ENCODE data around the gene OBI1.

OBI1 gene

GRCh38 chr13:78576261-78576660 lies 82.7 kb downstream of the OBI1 start:
- no peak for DNase-seq (ENCODE audit: low read depth)

GRCh38 chr13:78572459-78572858 lies 86.5 kb downstream of the OBI1 start:
- DNase-seq (ENCODE audit: low read depth): no peak

- no peak for DNase-seq (ENCODE audit: low read depth)
These were observed 89.9 kb downstream of the OBI1 start for GRCh38 chr13:78569029-78569428.

GRCh38 chr13:78566631-78567030 lies 92.3 kb downstream of the OBI1 start:
- DNase-seq (ENCODE audit: low read depth): no peak

All from HS-5 (cell line).